ENCODE data around the gene PRX. TPM values are rescaled to one million over a fixed set of nuclear protein-coding genes. Genes with fewer than 3 reads are reported as not detected.

PRX gene
- total RNA-seq, 1 experiment from 2014 or later: 4.8 TPM

GRCh38 chr19:40420766-40421765 is 7.9 kb upstream of the PRX start (continued):
- TF ChIP-seq ZNF274 (IDR thresholded peaks at IDR 0.05; ENCODE audit: low read depth, low read length) (no peak), YY1 (IDR thresholded peaks at IDR 0.05; ENCODE audit: extremely low read depth, insufficient replicate concordance, low read depth, low read length) (peak; percentile 63), SRF (IDR thresholded peaks at IDR 0.05; ENCODE audit: low read depth) (peak; percentile 100), ELF1 (IDR thresholded peaks at IDR 0.05; ENCODE audit: borderline replicate concordance, low read depth) (no peak; the same call in 1 of the 2 replicates), SIN3A (IDR thresholded peaks at IDR 0.05; ENCODE audit: low read depth) (peak; percentile 96; the same call in 1 of the 2 replicates), REST (IDR thresholded peaks at IDR 0.05; ENCODE audit: low read depth) (no peak), CTCF (IDR thresholded peaks at IDR 0.05 in 2 of 3, conservative IDR thresholded peaks at IDR 0.05 in 1 of 3; ENCODE audit: borderline replicate concordance in 1 of 3, insufficient read depth in 1 of 3, low read depth in 2 of 3, low read length in 2 of 3) (peak in 2 of 3 experiments; percentile 87 to 97; a peak in 5 of 6 replicates), TCF7L2 (IDR thresholded peaks at IDR 0.05; ENCODE audit: borderline replicate concordance, extremely low read depth, insufficient read depth, insufficient read length) (peak; percentile 41), EZH2 (IDR thresholded peaks at IDR 0.05) (no peak)
